CD4-positive, alpha-beta T cell treated with Interleukin-6 at 100 ng/mL for 8 hours (primary cell): Measurements from ENCODE around the gene CMTM8.
"Not testable (repeated sequence)": the region's sequence is repeated elsewhere in the genome, so short reads cannot be mapped to it uniquely, and the experiment has no call there.

ENCODE experiments used
- DNase-seq: peaks from one replicate; pipeline ENCODE4 v3.0.0-alpha.2; 2020; ENCODE audit warnings: mixed read lengths, low spot score

Gene CMTM8

GRCh38 chr3:32379831-32380500, 141.5 kb downstream of the CMTM8 start:
- no peak for DNase-seq

- no peak for DNase-seq
Measured at GRCh38 chr3:32381922-32382321, 143.4 kb downstream of the CMTM8 start.

- no peak for DNase-seq
Measured at GRCh38 chr3:32383136-32383711, 144.7 kb downstream of the CMTM8 start.

DNA sequence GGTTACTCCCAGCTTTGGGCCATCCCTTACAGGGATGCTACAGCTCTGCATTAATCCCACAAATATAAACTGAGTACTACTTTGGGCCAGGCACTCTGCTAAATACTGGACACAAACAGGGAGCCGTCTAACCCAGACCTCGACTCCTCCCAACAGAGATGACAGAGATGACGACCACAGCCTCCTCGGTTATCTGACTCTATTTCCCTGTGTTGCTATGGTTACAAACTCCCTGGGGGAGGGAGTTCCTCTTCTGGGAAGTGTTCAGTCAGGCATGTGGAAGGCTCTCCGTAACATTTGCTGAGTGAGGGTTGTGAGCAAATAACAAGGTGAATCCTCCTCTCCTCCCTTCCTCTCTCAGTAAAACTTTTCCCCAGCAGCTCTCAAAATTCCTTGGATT, 146.5 kb downstream of the CMTM8 start:
- DNase-seq: no peak

GRCh38 chr3:32387512-32387911, 149.0 kb downstream of the CMTM8 start:
- no peak for DNase-seq

GRCh38 chr3:32389577-32389976, 151.1 kb downstream of the CMTM8 start:
- not testable (repeated sequence) for DNase-seq

DNA sequence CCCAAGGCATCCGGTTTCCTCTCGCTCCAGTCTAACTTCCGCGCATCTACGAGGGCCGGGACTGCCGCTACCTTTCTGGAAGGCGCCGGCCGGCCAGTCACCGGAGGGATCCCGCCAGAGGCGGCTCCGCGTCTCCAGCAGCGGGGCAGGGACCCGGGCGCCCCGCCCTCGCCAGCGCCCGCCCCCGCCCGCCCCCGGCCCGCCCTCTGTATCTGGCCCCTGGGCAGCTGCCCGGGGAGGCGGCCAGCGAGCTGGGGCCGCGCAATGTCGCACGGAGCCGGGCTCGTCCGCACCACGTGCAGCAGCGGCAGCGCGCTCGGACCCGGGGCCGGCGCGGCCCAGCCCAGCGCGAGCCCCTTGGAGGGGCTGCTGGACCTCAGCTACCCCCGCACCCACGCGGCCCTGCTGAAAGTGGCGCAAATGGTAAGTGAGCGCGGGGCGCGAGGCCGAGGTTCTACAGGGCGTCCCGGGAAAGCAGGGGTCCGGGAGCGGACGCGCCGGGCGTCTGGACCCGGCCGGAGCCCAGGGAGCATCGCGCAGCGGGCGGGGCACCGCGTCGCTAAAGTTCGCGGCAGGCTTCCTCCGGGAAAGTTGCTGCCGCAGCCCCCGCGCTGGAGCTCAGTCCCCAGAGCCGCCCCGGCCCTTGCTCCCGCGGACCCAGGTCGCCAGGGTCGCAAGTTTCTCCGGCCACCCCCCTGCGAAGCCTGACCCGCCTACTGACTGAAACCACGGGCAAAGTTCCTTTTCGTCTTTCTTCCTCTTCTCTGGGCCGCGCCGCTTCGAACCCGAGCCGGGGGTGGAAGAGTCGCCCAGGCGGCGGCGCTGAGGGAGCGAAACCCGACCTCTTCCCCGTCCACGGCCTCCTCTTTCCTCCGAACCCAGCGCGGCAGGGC, 153.4 kb downstream of the CMTM8 start, which contains the start of gene CMTM7:
Gene CMTM7 (plus strand): TSS at position 211 of the 893 bp plus-strand sequence. CDS start 54 bp downstream, at position 265.
- peak; percentile 61 for DNase-seq

DNA sequence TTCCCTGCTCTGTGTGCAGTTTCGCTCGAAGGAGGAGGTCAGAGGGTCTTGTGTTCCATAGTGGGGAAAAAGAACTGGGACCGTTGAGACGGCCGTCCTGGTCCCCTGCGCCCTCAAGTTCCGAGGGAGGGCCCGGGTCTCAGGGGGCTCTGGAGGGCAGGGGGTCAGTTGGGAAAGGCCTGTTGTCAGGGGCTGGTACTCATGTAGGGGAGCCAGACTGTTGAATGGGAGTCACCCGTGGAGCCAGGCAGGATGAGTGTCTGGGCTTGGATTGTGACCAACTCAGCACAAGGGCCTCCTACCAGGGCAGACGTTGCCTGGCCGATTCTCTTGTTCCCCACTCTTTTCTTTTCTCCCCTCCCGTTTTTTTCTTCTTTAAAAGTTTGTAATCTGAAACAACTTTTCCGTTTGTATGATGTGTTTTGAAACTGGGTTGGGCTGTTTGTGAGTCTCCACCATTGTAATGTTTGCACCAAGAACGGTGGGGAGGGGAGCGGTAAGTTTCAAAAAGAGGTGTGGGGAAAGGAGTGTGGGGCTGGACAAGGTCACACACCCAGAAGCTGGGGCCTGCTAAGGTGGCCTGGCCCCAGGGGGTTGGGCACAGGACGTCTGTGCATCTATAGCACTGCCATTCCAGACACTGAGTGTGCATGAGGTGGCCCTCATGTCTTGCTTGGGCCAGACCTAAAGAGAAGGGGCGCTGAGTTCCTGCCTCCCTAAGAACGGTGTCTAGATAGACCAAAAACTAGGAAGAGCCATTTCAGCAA, 154.2 kb downstream of the CMTM8 start:
- no peak for DNase-seq

DNA sequence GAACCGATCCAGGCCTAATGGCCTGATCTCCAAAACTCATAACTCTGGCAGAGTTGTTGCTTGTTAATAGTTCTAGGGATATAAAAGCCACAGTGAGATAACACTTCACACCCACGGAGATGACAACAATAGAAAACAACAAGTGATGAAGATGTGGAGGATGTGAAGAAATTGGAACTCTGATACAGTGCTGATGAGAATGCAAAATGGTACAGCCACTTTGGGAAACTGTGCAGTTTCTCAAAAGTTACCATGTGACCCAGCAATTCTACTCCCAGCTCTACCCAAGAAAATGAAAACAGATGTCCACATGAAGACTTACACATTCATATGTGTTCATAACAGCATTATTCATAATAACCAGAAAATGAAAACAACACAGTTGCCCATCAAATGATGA, 157.0 kb downstream of the CMTM8 start:
- no peak for DNase-seq

GRCh38 chr3:32397941-32398340, 159.5 kb downstream of the CMTM8 start:
- no peak for DNase-seq

GRCh38 chr3:32398531-32398930, 160.1 kb downstream of the CMTM8 start:
- no peak for DNase-seq

DNA sequence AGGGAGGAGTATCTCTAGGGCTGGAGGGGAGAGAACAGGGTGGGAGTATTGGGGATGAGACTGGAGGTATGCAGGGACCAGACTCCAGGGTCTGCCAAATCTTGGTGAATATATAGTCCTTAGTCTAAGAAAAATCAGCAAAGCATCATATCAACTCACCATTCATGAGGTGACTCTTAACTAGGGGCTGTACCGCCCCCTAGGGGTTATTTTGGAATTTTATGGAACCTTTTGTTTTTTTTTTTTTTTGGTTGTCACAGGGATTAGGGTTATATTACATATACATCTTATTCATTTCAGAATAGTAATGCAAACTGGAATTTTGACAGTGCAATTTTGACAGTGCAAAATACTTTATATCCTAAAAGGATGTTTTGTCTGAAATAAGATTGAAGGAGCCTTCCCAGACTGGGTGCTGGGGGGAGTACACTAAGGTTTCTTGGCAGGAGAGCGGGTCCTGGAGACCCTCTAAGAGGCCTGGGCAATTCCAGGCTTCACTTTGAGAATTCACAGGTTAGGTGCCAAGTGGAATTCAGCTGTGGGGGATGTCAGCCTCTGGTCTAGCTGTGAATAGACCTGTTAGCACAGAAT, 160.6 kb downstream of the CMTM8 start:
- DNase-seq: peak; percentile 63

- DNase-seq: no peak
Measured at GRCh38 chr3:32401126-32401525, 162.6 kb downstream of the CMTM8 start.

DNA sequence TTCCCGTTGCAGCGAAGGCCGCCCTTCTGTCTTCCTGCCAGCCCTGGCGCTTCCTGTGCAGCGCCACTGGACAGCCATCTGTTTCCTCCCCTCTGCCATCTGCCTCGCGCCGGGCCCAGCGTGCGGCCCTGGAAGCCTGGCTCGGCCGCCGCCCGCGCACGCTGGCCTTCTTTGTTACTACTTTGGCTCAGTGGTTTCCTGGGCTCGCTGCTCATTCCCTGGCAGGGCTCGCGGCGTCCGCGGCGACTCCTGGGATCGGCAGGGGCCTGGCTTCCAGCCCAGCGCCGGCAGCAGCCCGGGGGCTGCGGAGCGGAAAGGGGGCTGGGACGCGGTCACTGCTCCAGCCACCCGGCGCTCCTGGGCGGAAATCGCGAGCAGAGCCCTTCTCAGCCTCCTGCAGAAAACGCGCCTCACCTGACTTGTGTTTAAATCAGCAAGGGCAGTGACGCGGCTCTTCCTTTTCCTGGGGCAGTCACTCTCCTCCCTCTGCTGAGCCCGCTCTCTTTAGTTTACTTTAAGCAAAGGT, 163.1 kb downstream of the CMTM8 start:
- peak; percentile 69 for DNase-seq

GRCh38 chr3:32403663-32404062, 165.2 kb downstream of the CMTM8 start:
- DNase-seq: no peak

GRCh38 chr3:32404714-32405113, 166.2 kb downstream of the CMTM8 start:
- no peak for DNase-seq

DNA sequence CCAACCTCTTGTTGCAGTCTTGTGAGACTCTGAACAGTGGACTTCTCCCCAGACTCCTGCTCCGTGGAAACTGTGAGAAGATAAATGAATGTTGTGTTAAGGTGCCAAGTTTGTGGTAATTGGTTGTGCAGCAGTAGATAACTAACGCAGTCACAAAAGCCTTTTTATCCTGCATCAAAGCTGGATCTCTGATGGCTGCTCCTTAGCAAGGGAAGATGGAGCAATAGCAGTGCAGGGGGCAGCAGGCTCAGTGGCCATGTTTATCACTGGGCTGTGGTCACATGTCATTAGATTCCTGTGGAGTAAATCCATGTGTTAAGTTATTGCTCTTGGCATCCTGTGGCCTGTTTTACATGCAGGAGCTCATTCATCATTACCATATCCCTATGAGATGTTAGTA, 166.7 kb downstream of the CMTM8 start:
- DNase-seq: no peak

DNA sequence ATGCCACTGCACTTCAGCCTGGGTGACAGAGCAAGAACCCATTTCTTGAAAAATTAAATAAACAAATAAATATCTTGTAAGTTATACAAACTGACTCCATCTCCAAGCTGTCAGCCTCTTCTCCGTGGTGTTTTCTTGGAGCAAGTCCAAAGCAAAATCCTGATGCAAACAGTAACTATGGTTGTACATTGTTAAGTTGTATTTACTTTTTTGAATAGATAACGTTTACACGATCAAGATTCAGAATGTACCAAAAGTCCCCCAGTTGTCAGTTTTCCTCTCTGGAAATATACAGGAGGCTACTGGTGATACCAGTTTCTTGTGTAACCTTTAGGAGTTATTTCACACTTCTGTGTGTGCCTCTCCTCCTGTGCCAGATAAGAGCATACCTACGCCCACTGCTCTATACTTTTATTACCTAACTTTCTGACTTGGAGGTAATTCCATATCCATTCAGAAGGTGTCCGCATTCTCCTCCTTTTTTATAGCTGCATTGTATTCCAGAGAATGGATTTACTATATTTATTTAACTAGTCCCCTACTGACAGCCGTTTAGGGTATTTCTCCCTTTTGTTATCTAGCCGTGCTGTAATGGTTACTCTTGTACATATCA, 167.3 kb downstream of the CMTM8 start:
- DNase-seq: no peak

DNA sequence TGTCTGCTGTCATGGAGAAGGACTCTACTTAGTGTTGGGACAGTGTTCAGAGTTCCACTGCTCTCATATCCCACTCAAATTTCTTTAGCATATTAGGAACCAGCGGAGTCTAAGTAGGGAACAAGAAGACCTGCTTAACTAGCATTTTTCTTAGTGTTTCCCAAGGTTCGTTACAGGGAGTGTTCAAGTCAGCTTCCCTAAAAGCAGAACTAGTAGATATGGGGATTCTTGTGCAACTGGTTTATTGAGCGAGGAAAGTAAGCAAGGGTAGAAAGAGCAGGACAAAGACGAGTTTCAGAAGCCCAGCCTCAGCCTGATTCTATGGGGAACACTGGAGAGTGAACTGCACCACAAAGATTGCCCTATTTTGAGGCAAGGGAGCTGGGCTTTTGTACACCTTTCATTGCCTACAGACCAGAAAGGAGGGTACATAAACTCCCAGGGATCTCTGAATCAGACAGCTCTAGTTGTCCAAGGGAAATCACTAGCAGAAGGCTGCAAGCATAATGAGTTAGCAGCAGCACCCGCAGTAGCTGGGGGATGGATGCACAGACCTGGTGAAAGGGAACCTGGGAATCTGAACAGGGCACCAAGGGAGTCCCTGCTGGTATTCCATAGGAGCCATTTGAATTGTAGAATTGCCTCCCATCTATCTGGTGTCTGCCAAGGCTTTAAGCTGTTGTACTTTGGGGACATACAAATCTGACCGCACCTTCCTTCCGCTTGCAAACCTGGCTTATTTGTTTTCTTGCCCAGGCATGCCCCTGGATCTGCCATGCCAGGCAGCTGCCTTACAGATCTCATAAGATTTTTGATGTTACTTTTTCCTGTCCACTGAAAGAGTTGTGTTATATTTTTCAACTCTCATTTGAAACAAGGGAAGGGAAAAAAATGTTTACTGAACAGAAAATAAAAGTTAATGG, 168.3 kb downstream of the CMTM8 start:
- no peak for DNase-seq
